ENCODE data around the gene NEDD8. TPM values are rescaled to one million over a fixed set of nuclear protein-coding genes. Genes with fewer than 3 reads are reported as not detected.

Gene NEDD8
- total and polyA plus RNA-seq, 2 donors (not counting 3 experiments of a cell fraction or from before 2014, with no cell fraction given), result 243 to 316 TPM

GRCh38 chr14:24247422-24247821, 15.3 kb upstream of the NEDD8 start:
- intact Hi-C loops (cut with micrococcal nuclease) (no loop called here), dilution Hi-C loops (cut with MboI; ENCODE audit: extremely low pct_ligation_motif_present, low sequenced_read_pairs) (no loop called here)
- BruUV-seq (replicated peaks), result no TSS peak
- no peak overlapping the region for H3K4me2 ChIP-seq (ENCODE audit: insufficient read depth, low read length)
- no peaks in the 10 kb centered on the region for H3K36me3 ChIP-seq (ENCODE audit: control insufficient read depth in 2 of 2, extremely low read depth in 1 of 2, insufficient read depth in 2 of 2, low read length in 2 of 2)
- no peak overlapping the region for H2AFZ ChIP-seq (ENCODE audit: low read depth, low read length)
- no peaks in the 10 kb centered on the region for H3K9me3 ChIP-seq (replicated peaks; ENCODE audit: control insufficient read depth, insufficient read depth, low read length)
- H3K4me1 ChIP-seq (ENCODE audit: control insufficient read depth, extremely low read depth, insufficient read depth, low read length), result peaks cover 9% of the 10 kb centered on the region
- H3K27ac ChIP-seq (ENCODE audit: insufficient read depth, low read depth, low read length), result no peak overlapping the region
- no peaks in the 10 kb centered on the region for H4K20me1 ChIP-seq (replicated peaks; ENCODE audit: control insufficient read depth, extremely low read depth, insufficient read depth, low read length)
- no peak overlapping the region for H3K9ac ChIP-seq (replicated peaks; ENCODE audit: extremely low read depth, insufficient read depth, low read length)
- H3K79me2 ChIP-seq (ENCODE audit: control insufficient read depth, insufficient read depth, low read length), result no peaks in the 10 kb centered on the region
- ChIA-PET CTCF (interaction anchor here (1.7 to 13.0 kb wide), 3 partner anchors 24 to 60 kb away, joined by 7 to 199 read pairs (median 11); partner anchors contain the start of genes CIDEB, DHRS1, NOP9 and RABGGTA), POLR2A (no interaction called here)
- H3K4me3 ChIP-seq (replicated peaks in 1 of 3; ENCODE audit: insufficient read depth in 1 of 3, low read depth in 1 of 3, low read length in 3 of 3), result no peak overlapping the region
- FAIRE-seq, result no peak
- TF ChIP-seq FOS (IDR thresholded peaks at IDR 0.05; ENCODE audit: borderline replicate concordance, insufficient read depth, low read length) (no peak), GATA2 (IDR thresholded peaks at IDR 0.05; ENCODE audit: insufficient read depth, insufficient read length, low read depth, low read length) (no peak), JUN (IDR thresholded peaks at IDR 0.05; ENCODE audit: borderline replicate concordance, insufficient read depth, insufficient read length, low read depth) (no peak), POLR2A (IDR thresholded peaks at IDR 0.05; ENCODE audit: low read depth, low read length) (no peak), EZH2 (IDR thresholded peaks at IDR 0.05; ENCODE audit: borderline replicate concordance, low read depth, low read length, severe bottlenecking) (no peak), MYC (IDR thresholded peaks at IDR 0.05; ENCODE audit: low read depth, low read length) (no peak), POLR2AphosphoS5 (IDR thresholded peaks at IDR 0.05; ENCODE audit: insufficient read depth, low read depth, low read length) (no peak), MAX (IDR thresholded peaks at IDR 0.05; ENCODE audit: insufficient read depth, insufficient read length) (no peak), CTCF (IDR thresholded peaks at IDR 0.05; ENCODE audit: extremely low read depth in 1 of 2, insufficient read depth in 1 of 2, low read depth in 1 of 2, low read length in 2 of 2) (no peak)
- no peaks in the 10 kb centered on the region for H3K9me1 ChIP-seq (replicated peaks; ENCODE audit: control insufficient read depth, extremely low read depth, insufficient read depth, low read length)
- no peak for DNase-seq (ENCODE audit: low read depth, low spot score)
- no peaks in the 10 kb centered on the region for H3K27me3 ChIP-seq (ENCODE audit: control insufficient read depth in 2 of 2, insufficient read depth in 2 of 2, low read length in 2 of 2)

All from endothelial cell of umbilical vein (primary cell).